K562 (cell line): ENCODE measurements around the gene ETV3L. TPM values are rescaled to one million over a fixed set of nuclear protein-coding genes. Genes with fewer than 3 reads are reported as not detected.

Experiments used
- CHD1 ChIP-seq: fragments of 200-600 bp; sonication (generic); IDR thresholded peaks from one replicate; pipeline ENCODE4 v1.6.1; 2012; ENCODE audit warnings: mild to moderate bottlenecking, moderate library complexity, low read length, inconsistent platforms
- ETS2 ChIP-seq: IDR thresholded peaks from 2 replicates; pipeline ENCODE4 v1.6.1; 2016; ENCODE audit warnings: borderline replicate concordance, missing genetic modification characterization, mild to moderate bottlenecking, moderate library complexity, missing compliant biosample characterization; ENCODE audit not compliant: poor library complexity, severe bottlenecking
- ETV1 ChIP-seq: fragments of 450-650 bp; conservative IDR thresholded peaks from 2 replicates; pipeline ENCODE4 v1.6.1; 2016; ENCODE audit warnings: missing genetic modification characterization, control low read depth, low read depth, missing compliant biosample characterization
- FIP1L1 ChIP-seq: fragments of 200-400 bp; formaldehyde crosslinking; IDR thresholded peaks from 2 replicates; pipeline ENCODE4 v1.6.1; 2018; ENCODE audit warnings: mild to moderate bottlenecking, low read depth, low read length; ENCODE audit not compliant: poor library complexity, severe bottlenecking
- FOXK1 ChIP-seq: sonication (generic); formaldehyde crosslinking; IDR thresholded peaks from 2 replicates; pipeline ENCODE4 v1.8.0; 2022; ENCODE audit warnings: missing genetic modification reagents, mild to moderate bottlenecking, borderline replicate concordance
- GMEB1 ChIP-seq: fragments of 250-450 bp; sonication (Bioruptor Pico); IDR thresholded peaks from 2 replicates; pipeline ENCODE4 v1.4.0; 2020; ENCODE audit warnings: mild to moderate bottlenecking
- HBP1 ChIP-seq: fragments of 450-650 bp; formaldehyde crosslinking; IDR thresholded peaks from 2 replicates; pipeline ENCODE4 v1.4.0; 2022; ENCODE audit warnings: missing genetic modification characterization
- MYBL2 ChIP-seq, 2 experiments: fragments of 450-650 bp in 1 of 2; sonication (generic) in 1 of 2; formaldehyde crosslinking in 1 of 2; IDR thresholded peaks; 2 replicates each; pipeline versions ENCODE4 v1.6.1 to v1.8.1; 2017 to 2022; ENCODE audit warnings: borderline replicate concordance in 1 of 2, inconsistent platforms in 1 of 2, low read depth in 1 of 2, mild to moderate bottlenecking in 1 of 2, missing genetic modification reagents in 1 of 2, moderate library complexity in 1 of 2
- NBN ChIP-seq: fragments of 450-650 bp; IDR thresholded peaks from 2 replicates; pipeline ENCODE4 v1.6.1; 2016; ENCODE audit warnings: low read depth, mild to moderate bottlenecking
- SMARCA5 ChIP-seq: fragments of 450-650 bp; IDR thresholded peaks from 2 replicates; pipeline ENCODE4 v1.6.1; 2016
- UBTF ChIP-seq, 2 experiments: IDR thresholded peaks; 2 replicates each; pipeline ENCODE4 v1.6.1; 2012; ENCODE audit warnings: improper control_type of control experiment in 2 of 2, low read depth in 2 of 2, low read length in 2 of 2, borderline replicate concordance in 1 of 2
- YBX1 ChIP-seq: fragments of 450-650 bp; IDR thresholded peaks from 2 replicates; pipeline ENCODE4 v1.7.1; 2016; ENCODE audit warnings: mild to moderate bottlenecking
- ZBTB26 ChIP-seq: fragments of 450-650 bp; formaldehyde crosslinking; IDR thresholded peaks from 2 replicates; pipeline ENCODE4 v1.4.0; 2022; ENCODE audit warnings: missing genetic modification characterization
- ZNF561 ChIP-seq: fragments of 450-650 bp; formaldehyde crosslinking; conservative IDR thresholded peaks from 2 replicates; pipeline ENCODE4 v1.4.0; 2020; ENCODE audit warnings: mild to moderate bottlenecking, moderate library complexity
- ZNF668 ChIP-seq: fragments of 250-450 bp; sonication (Bioruptor Pico); IDR thresholded peaks from 2 replicates; pipeline ENCODE4 v1.8.0; 2022; ENCODE audit warnings: mild to moderate bottlenecking, inconsistent platforms
- ZNF766 ChIP-seq: fragments of 200-800 bp; sonication (Bioruptor generic); conservative IDR thresholded peaks from 2 replicates; pipeline ENCODE4 v1.6.1; 2016; ENCODE audit warnings: missing genetic modification characterization, missing compliant biosample characterization
- polyA plus RNA-seq, 8 experiments: library from polyadenylated mRNA; depleted of rRNA in 4 of 8; stranded (reverse) in 5 of 8; unstranded in 3 of 8; fragments of >200 nt; fragmentation: Nextera tagmentation in 2 of 8; fragmentation: Illumina TruSeq in 1 of 8; extraction: Ambion mirVana in 2 of 8; extraction: Trizol in 1 of 8; gene quantifications; 2 replicates each; pipeline versions ENCODE4 v1.2.1 to v1.2.3, GENCODE V29; 2011 to 2014; ENCODE audit warnings: inconsistent platforms in 1 of 8, missing spikeins in 1 of 8
- total RNA-seq, 7 experiments: library from RNA; depleted of rRNA in 6 of 7; stranded (reverse); fragments of >200 nt in 6 of 7; fragmentation: Illumina TruSeq in 2 of 7; extraction: Trizol in 2 of 7; gene quantifications; 2 replicates each; pipeline versions ENCODE4 v1.2.1 to v1.2.3, GENCODE V29; 2011 to 2021; ENCODE audit warnings: low replicate concordance in 1 of 7

ETV3L gene
- total and polyA plus RNA-seq, 9 of the 15 experiments (the other 6 are each of a cell fraction or from before 2014, with no cell fraction given): not detected

GRCh38 chr1:157138220-157139051 is 38.8 kb upstream of the ETV3L start, which contains the start of gene ETV3 (continued):
- no peak for TF ChIP-seq FOXK1 (CRISPR knock-in tag)
- TF ChIP-seq GMEB1: peak; percentile 98
- no peak for TF ChIP-seq ZNF668 (CRISPR knock-in tag)
- no peak for TF ChIP-seq ZBTB26 (CRISPR knock-in tag)
- TF ChIP-seq HBP1 (CRISPR knock-in tag): no peak
- TF ChIP-seq MYBL2 (IDR thresholded peaks at IDR 0.05; ENCODE audit: low read depth): no peak
- TF ChIP-seq MYBL2 (CRISPR knock-in tag; IDR thresholded peaks at IDR 0.05; ENCODE audit: borderline replicate concordance): no peak
- no peak for TF ChIP-seq YBX1
- TF ChIP-seq ZNF561 (CRISPR knock-in tag): no peak
- no peak for TF ChIP-seq NBN
- TF ChIP-seq CHD1: peak; percentile 4
- 0 out of 4 replicates have a peak, but pooled peaks of 1 of the 2 experiments have one; percentile 60 for TF ChIP-seq UBTF (IDR thresholded peaks at IDR 0.05; ENCODE audit: borderline replicate concordance in 1 of 2, low read depth in 2 of 2, low read length in 2 of 2)
- TF ChIP-seq ZNF766 (CRISPR knock-in tag): no peak; the same call in 1 of the 2 replicates
- TF ChIP-seq SMARCA5: no peak
- TF ChIP-seq ETS2 (tag): no peak
- TF ChIP-seq ETV1: peak; percentile 66
- no peak for TF ChIP-seq FIP1L1
